TTC549 (cell line): ENCODE data around the gene RXRB.
"Not testable (repeated sequence)": the region's sequence is repeated elsewhere in the genome, so short reads cannot be mapped to it uniquely, and the experiment has no call there.

Experiments
- FAIRE-seq: peaks from 2 replicates; lab custom pipeline; 2012; peaks lifted over from hg19 to GRCh38; lab: Jason Lieb, UNC

The RXRB gene

DNA sequence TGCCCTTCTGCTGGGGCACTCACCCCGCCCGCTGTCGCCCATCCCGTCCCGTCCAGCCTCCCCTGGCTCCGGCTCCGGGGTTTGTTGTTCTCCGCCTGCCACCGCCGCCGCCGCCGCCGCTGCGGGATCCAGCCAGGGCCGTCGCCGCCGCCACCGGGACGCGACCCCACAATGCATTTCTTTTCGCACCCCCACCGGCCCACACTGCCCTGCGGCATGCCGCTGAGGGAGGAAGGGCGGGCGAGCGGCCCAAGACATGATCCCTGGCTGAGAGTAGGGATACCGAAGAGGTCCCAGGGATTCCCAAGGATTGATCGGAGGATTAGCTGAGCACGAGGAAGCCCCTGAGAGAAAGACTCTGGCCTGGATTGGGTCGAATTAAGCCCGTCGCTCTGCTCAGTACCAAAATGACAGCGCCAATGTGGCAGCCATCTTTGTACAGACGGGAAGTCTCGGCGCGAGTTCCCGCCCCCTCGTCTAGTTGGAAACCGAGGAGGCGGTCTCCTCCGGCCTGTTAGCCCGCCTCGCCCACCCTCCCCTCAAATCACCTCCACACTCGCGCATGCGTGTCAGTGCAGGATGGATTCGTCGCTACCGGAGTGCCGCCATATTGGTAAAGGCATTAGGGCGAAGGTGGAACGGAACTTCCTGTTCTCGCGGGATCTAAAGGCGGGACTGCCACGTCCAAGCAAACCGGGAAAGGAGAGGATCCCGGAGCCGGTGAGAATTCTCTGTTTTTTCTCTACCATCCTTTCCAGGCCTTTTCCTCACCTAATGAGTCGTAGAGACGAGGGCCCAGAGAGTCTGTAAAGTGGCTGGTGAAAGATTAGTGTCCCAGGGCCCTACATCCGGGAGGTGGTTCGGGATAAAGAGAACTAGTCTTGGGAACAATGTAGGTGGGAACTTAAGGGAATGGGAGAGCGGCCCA, at the start of gene RXRB, which contains the start of gene SLC39A7:
Gene RXRB (minus strand): TSS at position 447 of the 928 bp plus-strand sequence. CDS start 189 bp downstream, at position 258.
Gene SLC39A7 (plus strand): TSS at position 649 of the 928 bp plus-strand sequence. CDS start 379 bp downstream, outside the sequence.
- peak; percentile 33 for FAIRE-seq

DNA sequence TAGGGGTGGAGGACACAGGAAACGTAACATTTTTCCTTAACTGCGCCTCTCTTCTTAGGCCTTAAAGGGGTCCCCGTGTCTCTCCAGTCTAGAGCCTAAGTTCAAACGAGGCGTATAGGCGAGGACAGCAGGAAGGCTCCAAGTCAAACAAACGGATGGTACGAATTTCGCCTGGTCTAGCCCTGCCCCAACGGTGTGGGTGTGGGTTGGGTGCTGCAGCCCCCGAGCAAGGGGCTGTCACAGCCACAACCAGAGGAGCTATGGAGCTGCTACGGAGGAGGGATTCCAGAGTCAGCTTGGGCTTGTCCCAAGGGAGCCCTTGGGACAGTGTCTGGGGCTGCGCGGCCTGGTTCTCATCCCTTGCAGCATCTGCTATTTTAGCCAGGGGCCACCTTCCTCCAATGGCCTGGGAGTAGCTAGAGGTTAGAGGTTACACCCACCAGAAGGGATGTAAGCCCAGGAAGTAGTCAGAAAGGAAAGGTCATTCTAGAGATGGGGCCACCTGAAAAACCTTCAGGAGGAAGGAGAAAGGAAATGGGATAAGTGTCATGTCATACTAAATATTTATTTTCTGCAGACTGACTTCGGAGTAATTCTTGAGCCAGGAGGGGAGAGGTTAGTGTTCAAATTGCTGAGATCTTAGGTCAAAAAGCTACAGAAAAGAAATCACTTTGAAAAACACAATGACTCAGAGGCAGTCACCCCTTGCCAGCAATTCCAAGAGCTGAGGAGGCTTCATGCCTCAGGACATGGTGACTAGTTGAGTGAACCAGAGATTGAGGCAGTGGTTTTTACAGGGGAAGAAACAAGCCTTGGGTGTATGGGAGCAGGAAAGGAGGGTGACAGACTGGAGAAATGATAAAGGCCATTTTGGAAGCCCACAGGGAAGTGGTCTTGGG, 49.5 kb upstream of the RXRB start:
- no peak for FAIRE-seq

- FAIRE-seq, result peak; percentile 96
Observed at GRCh38 chr6:33248932-33249731, 48.7 kb upstream of the RXRB start.

GRCh38 chr6:33248643-33248931, 48.1 kb upstream of the RXRB start:
- FAIRE-seq, result no peak

DNA sequence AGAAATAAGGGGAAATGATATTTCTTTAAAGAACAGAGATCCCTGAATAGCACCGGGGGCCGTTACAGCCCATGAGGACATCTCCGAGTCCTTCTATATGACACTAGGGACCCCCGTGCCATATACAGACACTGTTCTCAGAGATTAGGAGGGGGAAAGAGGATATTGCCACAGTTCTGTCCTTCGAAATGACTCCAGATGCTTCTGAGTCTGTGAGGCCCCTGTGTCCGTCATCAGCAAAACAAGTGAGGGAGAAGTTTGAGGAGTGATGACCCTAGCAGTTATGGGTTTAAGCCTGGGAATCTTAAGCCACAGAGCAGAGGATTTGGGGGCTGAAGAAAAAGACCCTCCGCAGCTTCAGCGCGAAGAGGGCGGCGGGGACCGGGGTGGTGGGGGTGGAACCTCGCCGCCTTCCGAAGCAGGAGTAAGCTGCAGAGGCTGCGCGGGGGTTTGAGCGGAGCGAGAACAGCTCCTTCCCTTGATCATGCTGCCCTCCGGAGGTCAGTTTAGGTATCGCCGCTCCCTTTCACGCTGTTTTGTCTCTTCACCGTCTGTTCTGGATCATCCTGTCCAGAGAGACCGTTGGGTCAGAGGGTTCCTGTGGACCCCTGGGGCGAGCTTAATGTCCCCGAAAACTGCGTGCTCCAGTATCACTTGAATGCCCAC, 47.6 kb upstream of the RXRB start:
- no peak for FAIRE-seq

GRCh38 chr6:33243476-33243875, 43.0 kb upstream of the RXRB start:
- FAIRE-seq, result no peak

DNA sequence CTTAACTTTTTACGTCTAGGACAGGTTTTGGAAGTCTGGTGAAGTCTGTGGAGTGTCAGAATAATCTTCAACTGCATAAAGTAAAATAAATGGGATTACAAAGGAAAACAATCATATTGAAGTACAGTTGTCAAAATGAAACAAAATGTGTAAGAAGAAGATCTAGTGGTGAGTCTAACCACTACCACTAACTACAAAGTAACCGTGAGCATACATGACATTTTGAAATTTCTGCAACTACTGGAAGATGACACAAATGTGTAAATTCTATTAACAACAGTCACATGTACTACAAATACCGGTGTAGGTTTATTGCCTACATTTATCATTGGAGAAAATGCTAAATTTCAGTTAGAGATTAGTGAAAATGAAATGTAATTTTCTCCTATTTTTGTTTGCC, 41.5 kb upstream of the RXRB start:
- FAIRE-seq, result no peak

- FAIRE-seq, result no peak
Observed at GRCh38 chr6:33237741-33238140, 37.3 kb upstream of the RXRB start.

DNA sequence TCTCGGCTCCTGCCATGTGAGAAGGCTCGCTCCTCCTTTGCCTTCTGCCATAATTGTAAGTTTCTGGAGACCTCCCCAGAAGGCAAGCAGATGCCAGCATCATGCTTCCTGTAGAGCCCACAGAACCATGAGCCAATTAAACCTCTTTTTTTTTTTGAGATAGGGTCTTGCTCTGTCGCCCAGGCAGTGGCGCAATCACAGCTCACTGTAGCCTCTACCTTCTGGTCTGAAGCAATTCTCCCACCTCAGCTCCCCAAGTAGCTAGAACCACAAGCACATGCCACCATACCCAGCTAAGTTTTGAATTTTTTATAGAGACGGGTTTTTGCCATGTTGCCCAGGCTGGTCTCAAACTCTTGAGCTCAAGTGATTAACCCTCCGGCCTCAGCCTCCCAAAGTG, 36.4 kb upstream of the RXRB start:
- FAIRE-seq, result no peak

- no peak for FAIRE-seq
Observed at GRCh38 chr6:33236328-33236727, 35.9 kb upstream of the RXRB start.

DNA sequence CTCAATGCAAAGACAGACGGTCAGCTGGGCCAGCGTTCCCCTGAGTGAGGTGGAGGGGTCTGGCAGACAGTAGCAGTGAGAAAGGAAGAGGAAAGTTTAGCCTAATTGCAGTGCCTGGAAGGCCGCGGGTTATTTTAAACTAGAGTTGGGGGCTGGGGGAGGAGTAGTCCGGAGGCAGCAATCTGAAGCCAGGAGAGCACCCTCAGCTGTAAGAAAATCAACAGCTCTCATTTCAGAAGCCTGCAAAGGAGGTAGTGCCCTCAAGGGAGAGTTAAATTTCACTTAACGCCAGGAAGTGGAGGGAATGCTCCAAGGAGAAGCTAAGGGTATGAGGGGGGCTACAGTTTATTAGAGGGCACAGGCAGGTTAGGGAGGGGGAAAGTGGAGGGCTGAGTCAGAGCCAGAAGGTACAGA, 34.8 kb upstream of the RXRB start:
- no peak for FAIRE-seq

- FAIRE-seq, result not testable (repeated sequence)
Observed at GRCh38 chr6:33226503-33227120, 26.1 kb upstream of the RXRB start.

GRCh38 chr6:33217681-33218080, 17.2 kb upstream of the RXRB start:
- FAIRE-seq, result no peak

GRCh38 chr6:33217246-33217645, 16.8 kb upstream of the RXRB start:
- no peak for FAIRE-seq

DNA sequence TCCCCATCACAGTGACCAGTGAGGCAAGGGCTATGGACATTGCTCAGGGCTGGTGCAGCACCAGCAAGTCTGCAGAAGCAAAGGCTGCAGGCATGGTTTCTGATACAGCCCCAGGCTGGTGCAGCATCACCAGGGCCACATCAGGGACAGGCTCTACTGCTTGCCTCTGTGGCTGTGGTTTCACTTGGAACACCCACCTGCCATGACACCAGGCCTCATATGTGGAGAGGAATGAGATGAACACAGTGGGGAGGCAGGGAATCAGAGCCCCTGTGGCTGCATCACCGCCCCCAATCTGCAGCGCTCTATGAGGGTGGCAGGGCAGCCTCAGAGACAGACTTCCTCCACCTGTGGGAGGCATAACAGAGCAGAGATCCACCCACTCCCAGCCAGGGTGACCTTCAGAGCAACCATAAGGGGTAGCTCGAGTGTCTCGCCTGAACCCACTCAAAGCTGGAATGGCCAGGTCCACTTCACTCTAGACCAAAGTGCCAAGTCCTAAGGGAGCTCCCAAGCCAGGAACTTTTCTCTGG, 15.7 kb upstream of the RXRB start:
- FAIRE-seq, result no peak

- no peak for FAIRE-seq
Observed at GRCh38 chr6:33215271-33216116, 15.0 kb upstream of the RXRB start.

DNA sequence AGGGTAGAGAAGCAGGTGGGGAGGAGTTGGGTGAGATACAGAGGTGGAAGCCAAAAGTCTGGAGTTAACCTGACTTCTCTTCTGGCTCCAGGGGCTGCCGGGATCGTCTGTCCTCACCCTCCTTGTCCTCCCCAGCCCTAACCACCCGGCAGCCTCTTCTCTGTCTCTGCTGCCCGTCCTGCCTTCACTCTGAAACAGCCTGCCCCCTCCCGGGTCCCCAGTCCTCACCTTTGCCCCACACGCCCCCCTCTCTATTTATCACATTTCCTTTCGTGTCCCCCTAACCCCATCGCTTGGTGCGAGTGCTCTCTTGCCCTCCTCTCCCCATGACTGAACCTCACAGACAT, 13.5 kb upstream of the RXRB start:
- FAIRE-seq, result no peak

DNA sequence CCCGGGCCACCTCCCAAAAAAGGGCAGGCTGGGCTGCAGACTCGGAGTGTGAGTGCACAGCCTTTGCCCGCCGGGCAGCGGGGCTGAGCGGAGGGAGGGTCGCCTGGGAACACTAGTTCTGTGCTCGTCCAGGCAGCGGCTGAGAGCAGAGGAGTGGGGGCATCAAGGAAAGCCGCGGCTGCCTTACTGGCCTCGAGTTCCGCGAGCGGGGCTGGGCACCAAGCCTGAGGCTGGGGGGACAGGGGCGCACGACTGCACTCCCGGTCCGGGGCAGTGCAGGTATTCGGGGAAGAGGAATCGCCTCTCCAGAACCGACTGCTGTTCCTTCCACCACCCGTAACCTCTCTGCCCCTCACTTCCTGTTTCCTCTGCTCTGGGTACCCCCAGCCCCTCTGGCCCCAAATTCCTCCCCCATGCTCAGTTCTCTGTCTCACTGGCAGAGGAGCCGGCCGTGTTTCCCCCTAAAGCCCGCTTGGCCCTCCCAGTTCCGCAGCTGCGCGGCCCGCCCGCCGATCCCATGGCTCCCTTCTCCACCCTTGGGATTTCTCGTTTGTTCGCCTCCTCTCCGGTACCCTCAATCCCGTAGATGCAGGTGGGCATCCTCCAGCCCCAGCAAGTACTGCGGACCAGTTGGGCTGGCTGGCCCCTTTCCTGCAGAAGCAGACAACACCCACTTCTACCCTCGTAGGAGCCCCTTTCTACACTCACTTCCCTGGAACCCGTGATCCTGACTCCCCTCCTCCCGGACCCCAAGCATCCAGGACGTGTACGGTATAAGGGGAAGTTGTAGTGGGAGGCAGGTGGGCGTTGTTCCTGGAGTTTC, 12.9 kb upstream of the RXRB start:
- FAIRE-seq, result no peak

GRCh38 chr6:33212857-33213165, 12.3 kb upstream of the RXRB start:
- no peak for FAIRE-seq
